Osteoblast (primary cell): ENCODE measurements around the gene PTPRE. TPM values are rescaled to one million over a fixed set of nuclear protein-coding genes. Genes with fewer than 3 reads are reported as not detected.
A peak's percentile ranks its signal among the peaks of the same experiment; 100 is the strongest.

Experiments
- DNase-seq: peaks from one replicate; pipeline ENCODE4 v3.0.0; 2011; ENCODE audit warnings: low spot score, mixed read lengths; ENCODE audit not compliant: insufficient read length; ENCODE audit errors: missing footprints
- H2AFZ ChIP-seq: 2 replicates; pipeline ENCODE4 v1.6.0; 2011; ENCODE audit warnings: mild to moderate bottlenecking, low read length
- H3K27ac ChIP-seq: 2 replicates; pipeline ENCODE4 v1.5.1; 2011; ENCODE audit warnings: mild to moderate bottlenecking, low read depth, low read length, moderate library complexity
- H3K27me3 ChIP-seq: 2 replicates; pipeline ENCODE4 v1.6.0; 2012; ENCODE audit warnings: mild to moderate bottlenecking, control low read depth, inconsistent platforms, low read length, moderate library complexity; ENCODE audit not compliant: insufficient read depth
- H3K36me3 ChIP-seq: 2 replicates; pipeline ENCODE4 v1.5.1; 2011; ENCODE audit warnings: mild to moderate bottlenecking, low read length, control low read depth, moderate library complexity; ENCODE audit not compliant: insufficient read depth
- H3K4me1 ChIP-seq: 2 replicates; pipeline ENCODE4 v1.5.1; 2011; ENCODE audit warnings: mild to moderate bottlenecking, low read length, control low read depth, moderate library complexity; ENCODE audit not compliant: insufficient read depth
- H3K4me2 ChIP-seq: 2 replicates; pipeline ENCODE4 v1.6.0; 2011; ENCODE audit warnings: mild to moderate bottlenecking, low read length; ENCODE audit not compliant: insufficient read depth
- H3K4me3 ChIP-seq: fragments of 200-600 bp; sonication (generic); 3 replicates; pipeline ENCODE4 v1.5.1; 2012; ENCODE audit warnings: mild to moderate bottlenecking, low read length, inconsistent platforms; ENCODE audit not compliant: insufficient read depth
- H3K79me2 ChIP-seq: 2 replicates; pipeline ENCODE4 v1.6.0; 2012; ENCODE audit warnings: mild to moderate bottlenecking, low read length, control low read depth, inconsistent platforms; ENCODE audit not compliant: insufficient read depth
- H3K9me3 ChIP-seq: 2 replicates; pipeline ENCODE4 v1.5.1; 2011; ENCODE audit warnings: low read depth, low read length, control low read depth
- H4K20me1 ChIP-seq: 2 replicates; pipeline ENCODE4 v1.6.0; 2012; ENCODE audit warnings: mild to moderate bottlenecking, low read length, control low read depth; ENCODE audit not compliant: insufficient read depth
- total RNA-seq: library from RNA; depleted of rRNA; stranded (reverse); fragments of >200 nt; gene quantifications from 2 replicates; pipeline ENCODE4 v1.2.3, GENCODE V29; 2012
- TF ChIP-seq, protein P1 (sequence below): IDR thresholded peaks from 2 replicates; pipeline ENCODE4 v1.5.1; 2011; ENCODE audit warnings: mild to moderate bottlenecking, low read depth, low read length, moderate library complexity; ENCODE audit errors: extremely low read depth

PTPRE gene
- total RNA-seq, 1 donor = 9.0 TPM

DNA sequence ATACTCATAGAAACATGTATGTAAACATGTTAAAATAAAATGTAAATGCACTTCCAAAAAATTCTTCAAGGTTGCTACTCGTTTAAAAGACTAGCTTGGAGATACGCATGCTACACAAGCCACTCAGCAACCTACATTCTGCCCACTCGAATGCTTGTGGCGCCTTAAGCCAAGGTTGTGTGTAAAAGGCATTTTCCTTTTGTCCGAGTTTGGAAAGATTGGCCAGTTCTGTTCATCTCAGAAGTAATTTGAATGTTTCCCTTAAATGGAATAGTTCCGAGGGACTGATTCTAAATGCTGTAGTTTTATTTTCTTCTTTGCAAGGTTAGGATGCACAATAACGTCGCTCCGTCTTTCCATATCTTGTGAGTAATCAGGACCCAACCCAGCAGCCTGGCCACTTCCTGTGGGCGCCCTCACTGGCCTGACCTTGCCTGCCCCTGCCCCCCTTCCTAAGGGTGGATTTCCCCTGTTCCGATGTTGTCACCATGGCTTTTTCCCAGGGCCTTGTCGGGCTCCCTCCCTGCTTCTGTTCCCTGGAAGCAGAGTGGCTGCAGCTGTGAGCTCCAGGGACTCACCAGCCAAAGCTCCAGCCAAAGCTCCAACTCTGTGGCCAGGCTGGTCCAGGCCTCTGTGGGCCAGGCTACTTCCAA lies 70.6 kb downstream of the PTPRE start:
- no peaks in the 10 kb centered on the region for H4K20me1 ChIP-seq
- DNase-seq = peak; percentile 91
- H3K4me2 ChIP-seq = peak overlapping the region; percentile 86
- H3K79me2 ChIP-seq = no peaks in the 10 kb centered on the region
- no peaks in the 10 kb centered on the region for H3K27me3 ChIP-seq
- peaks cover 23% of the 10 kb centered on the region for H3K4me1 ChIP-seq
- peak overlapping the region; percentile 57 for H2AFZ ChIP-seq
- H3K4me3 ChIP-seq = peak overlapping the region; percentile 56
- TF ChIP-seq, protein P1, sequence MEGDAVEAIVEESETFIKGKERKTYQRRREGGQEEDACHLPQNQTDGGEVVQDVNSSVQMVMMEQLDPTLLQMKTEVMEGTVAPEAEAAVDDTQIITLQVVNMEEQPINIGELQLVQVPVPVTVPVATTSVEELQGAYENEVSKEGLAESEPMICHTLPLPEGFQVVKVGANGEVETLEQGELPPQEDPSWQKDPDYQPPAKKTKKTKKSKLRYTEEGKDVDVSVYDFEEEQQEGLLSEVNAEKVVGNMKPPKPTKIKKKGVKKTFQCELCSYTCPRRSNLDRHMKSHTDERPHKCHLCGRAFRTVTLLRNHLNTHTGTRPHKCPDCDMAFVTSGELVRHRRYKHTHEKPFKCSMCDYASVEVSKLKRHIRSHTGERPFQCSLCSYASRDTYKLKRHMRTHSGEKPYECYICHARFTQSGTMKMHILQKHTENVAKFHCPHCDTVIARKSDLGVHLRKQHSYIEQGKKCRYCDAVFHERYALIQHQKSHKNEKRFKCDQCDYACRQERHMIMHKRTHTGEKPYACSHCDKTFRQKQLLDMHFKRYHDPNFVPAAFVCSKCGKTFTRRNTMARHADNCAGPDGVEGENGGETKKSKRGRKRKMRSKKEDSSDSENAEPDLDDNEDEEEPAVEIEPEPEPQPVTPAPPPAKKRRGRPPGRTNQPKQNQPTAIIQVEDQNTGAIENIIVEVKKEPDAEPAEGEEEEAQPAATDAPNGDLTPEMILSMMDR = no peak
- H3K27ac ChIP-seq = peak overlapping the region; percentile 83
- no peaks in the 10 kb centered on the region for H3K36me3 ChIP-seq
- H3K9me3 ChIP-seq = no peaks in the 10 kb centered on the region

DNA sequence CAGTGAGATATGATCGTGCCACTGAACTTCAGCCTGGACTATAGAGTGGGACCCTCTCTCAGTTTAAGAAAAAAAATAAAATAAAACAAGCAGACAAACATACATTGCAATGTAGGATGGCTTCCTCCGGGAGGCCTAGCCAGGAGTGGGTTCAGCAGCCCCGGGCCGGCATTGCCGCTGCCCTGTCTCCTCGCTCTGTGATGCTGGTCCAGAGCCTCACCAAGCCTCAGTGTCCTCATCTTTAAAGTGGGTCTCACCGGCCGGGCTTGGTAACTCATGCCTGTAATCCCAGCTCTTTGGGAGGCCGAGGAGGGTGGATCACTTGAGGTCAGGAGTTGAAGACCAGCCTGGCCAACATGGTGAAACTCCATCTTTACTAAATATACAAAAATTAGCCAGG lies 71.6 kb downstream of the PTPRE start:
- TF ChIP-seq, protein P1 = no peak
- Histone ChIP-seq H3K79me2 (no peaks in the 10 kb centered on the region), H3K27ac (peak overlapping the region; percentile 83), H3K4me2 (no peak overlapping the region), H3K27me3 (no peaks in the 10 kb centered on the region), H3K4me1 (peaks cover 23% of the 10 kb centered on the region), H2AFZ (no peak overlapping the region), H3K36me3 (no peaks in the 10 kb centered on the region), H4K20me1 (no peaks in the 10 kb centered on the region), H3K4me3 (no peak overlapping the region), H3K9me3 (no peaks in the 10 kb centered on the region)
- no peak for DNase-seq

DNA sequence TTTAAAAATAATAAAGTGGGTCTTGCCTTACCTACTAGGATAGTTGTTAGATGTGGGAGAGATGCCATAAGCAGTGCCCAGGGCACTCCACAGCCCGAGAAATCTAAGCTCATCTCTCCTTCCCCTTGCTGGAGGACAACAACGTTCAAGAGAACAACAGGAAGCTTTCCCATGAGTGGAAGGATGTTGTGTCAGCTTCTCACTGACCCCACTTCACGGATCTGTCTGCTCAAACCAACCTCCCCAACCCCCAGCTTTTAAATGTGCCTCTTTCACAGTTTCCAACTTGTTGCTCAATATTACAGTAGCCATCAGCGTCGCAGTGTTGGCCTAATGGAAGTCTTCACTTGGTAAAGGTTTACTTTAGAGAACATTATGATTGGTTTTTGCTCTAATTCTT lies 72.1 kb downstream of the PTPRE start:
- Histone ChIP-seq H3K79me2 (no peaks in the 10 kb centered on the region), H3K4me3 (no peak overlapping the region), H3K27ac (no peak overlapping the region), H3K4me1 (peaks cover 23% of the 10 kb centered on the region), H3K36me3 (no peaks in the 10 kb centered on the region), H3K4me2 (no peak overlapping the region), H3K27me3 (no peaks in the 10 kb centered on the region), H4K20me1 (no peaks in the 10 kb centered on the region), H2AFZ (no peak overlapping the region), H3K9me3 (no peaks in the 10 kb centered on the region)
- TF ChIP-seq, protein P1 = no peak
- DNase-seq = no peak

DNA sequence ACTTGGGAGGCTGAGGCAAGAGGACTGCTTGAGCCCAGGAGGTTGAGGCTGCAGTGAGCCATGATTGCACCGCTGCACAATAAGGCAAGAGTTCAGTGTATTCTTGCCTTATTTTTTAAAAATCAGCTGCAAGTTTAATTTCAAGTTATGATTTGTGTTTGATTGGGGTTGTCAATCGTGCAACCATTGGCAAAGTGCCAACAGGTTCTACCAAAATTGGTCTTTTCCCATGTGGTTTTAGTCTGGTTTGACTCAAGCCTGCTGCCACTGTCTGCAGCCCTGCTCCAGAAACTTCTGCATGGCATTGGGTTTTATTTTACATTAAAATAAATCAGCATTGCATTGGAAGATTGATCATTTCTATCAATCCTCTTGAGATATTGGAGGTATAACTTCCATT lies 72.7 kb downstream of the PTPRE start:
- no peaks in the 10 kb centered on the region for H3K36me3 ChIP-seq
- peaks cover 23% of the 10 kb centered on the region for H3K4me1 ChIP-seq
- no peak overlapping the region for H3K27ac ChIP-seq
- no peaks in the 10 kb centered on the region for H3K9me3 ChIP-seq
- H2AFZ ChIP-seq = no peak overlapping the region
- no peaks in the 10 kb centered on the region for H4K20me1 ChIP-seq
- no peak overlapping the region for H3K4me2 ChIP-seq
- no peak overlapping the region for H3K4me3 ChIP-seq
- DNase-seq = no peak
- H3K79me2 ChIP-seq = no peaks in the 10 kb centered on the region
- H3K27me3 ChIP-seq = no peaks in the 10 kb centered on the region
- TF ChIP-seq, protein P1 = no peak
